Endodermal cell (in vitro differentiated cells): ENCODE measurements around the gene TGFB1. TPM values are rescaled to one million over a fixed set of nuclear protein-coding genes. Genes with fewer than 3 reads are reported as not detected.
A peak's percentile ranks its signal among the peaks of the same experiment; 100 is the strongest.

Experiments
- DNase-seq: peaks from one replicate; pipeline ENCODE4 v3.0.0-alpha.2; 2017
- H3K27ac ChIP-seq: 2 replicates; pipeline ENCODE4 v1.5.1; 2013; ENCODE audit warnings: mild to moderate bottlenecking, low read depth, low read length, moderate library complexity
- H3K27me3 ChIP-seq: 2 replicates; pipeline ENCODE4 v1.6.1; 2013; ENCODE audit warnings: mild to moderate bottlenecking, low read length, moderate library complexity; ENCODE audit not compliant: insufficient read depth, control insufficient read depth, poor library complexity, severe bottlenecking
- H3K36me3 ChIP-seq: 2 replicates; pipeline ENCODE4 v1.7.0; 2013; ENCODE audit warnings: mild to moderate bottlenecking, low read length, moderate library complexity; ENCODE audit not compliant: control insufficient read depth, insufficient read depth
- H3K4me1 ChIP-seq: one replicate; pipeline ENCODE4 v1.7.0; 2013; ENCODE audit warnings: low read length; ENCODE audit not compliant: control insufficient read depth, insufficient read depth
- H3K4me3 ChIP-seq: 2 replicates; pipeline ENCODE4 v1.5.1; 2013; ENCODE audit warnings: mild to moderate bottlenecking, low read length, moderate library complexity
- H3K9ac ChIP-seq: 2 replicates; pipeline ENCODE4 v1.6.1; 2013; ENCODE audit warnings: mild to moderate bottlenecking, low read length, moderate library complexity; ENCODE audit not compliant: poor library complexity, severe bottlenecking; ENCODE audit errors: extremely low read depth
- H3K9me3 ChIP-seq: 2 replicates; pipeline ENCODE4 v1.6.1; 2013; ENCODE audit warnings: mild to moderate bottlenecking, low read length, moderate library complexity; ENCODE audit not compliant: control insufficient read depth
- H3K27ac Mint-ChIP-seq: 2 replicates; pipeline ENCODE4 v1.8.0; 2020; ENCODE audit warnings: mixed read lengths
- H3K27me3 Mint-ChIP-seq: 2 replicates; pipeline ENCODE4 v1.8.0; 2021; ENCODE audit warnings: mild to moderate bottlenecking, mixed read lengths; ENCODE audit not compliant: insufficient read depth
- H3K36me3 Mint-ChIP-seq: 2 replicates; pipeline ENCODE4 v1.8.0; 2020; ENCODE audit warnings: low read depth, mixed read lengths
- H3K4me1 Mint-ChIP-seq: 2 replicates; pipeline ENCODE4 v1.8.0; 2020; ENCODE audit warnings: mixed read lengths
- H3K4me3 Mint-ChIP-seq: 2 replicates; pipeline ENCODE4 v1.8.0; 2020; ENCODE audit warnings: mild to moderate bottlenecking, moderate library complexity, mixed read lengths
- H3K9me3 Mint-ChIP-seq: 2 replicates; pipeline ENCODE4 v1.8.0; 2020; ENCODE audit warnings: mild to moderate bottlenecking, mixed read lengths
- WGBS, 2 experiments: methylation state at CpG; one replicate each; pipeline versions ENCODE4 v1.1.5 to v1.1.7; 2013; ENCODE audit warnings: missing lambda C conversion rate in 2 of 2, mixed read lengths in 1 of 2; ENCODE audit not compliant: insufficient coverage in 1 of 2, insufficient read length in 1 of 2; 5-methylcytosine and 5-hydroxymethylcytosine counted together
- total RNA-seq, 2 donors: library from RNA; stranded (reverse); fragmentation: NEBNext Ultra II Directional in 1 of 2; extraction: Animal tissue kit (Norgen Biotek cat#: 25700) in 1 of 2; gene quantifications; 2 replicates in 1 of 2; 3 replicates in 1 of 2; pipeline ENCODE4 v1.2.1, GENCODE V29; 2021
- TF ChIP-seq, protein P1 (sequence below): fragments of 200-600 bp; sonication (generic); conservative IDR thresholded peaks from 2 replicates; pipeline ENCODE4 v1.5.0; 2021; ENCODE audit warnings: antibody characterized with exemption, mild to moderate bottlenecking

TGFB1 gene
- total RNA-seq, 2 donors from 2014 or later, result 56.3 to 60.1 TPM

DNA sequence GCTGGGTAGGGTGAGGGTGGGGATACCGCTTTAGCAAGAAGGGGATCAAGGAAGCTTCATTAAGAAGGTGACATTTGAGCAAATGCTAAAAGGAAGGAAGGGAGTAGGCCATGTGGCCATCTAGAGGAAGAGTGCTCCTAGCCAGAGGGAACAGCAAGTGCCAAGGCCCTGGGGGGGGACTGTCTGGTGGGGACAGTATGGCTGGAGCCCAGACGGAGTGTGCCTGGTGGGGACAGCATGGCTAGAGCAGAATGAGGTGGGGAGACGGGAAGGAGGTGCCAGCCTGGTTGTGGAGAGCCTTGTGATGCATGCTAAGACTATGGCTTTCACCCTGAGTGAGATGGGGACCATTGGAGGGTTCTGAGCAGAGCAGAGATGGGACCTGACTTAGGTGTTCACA, 2.1 kb upstream of the TGFB1 start:
- peaks cover 12% of the 10 kb centered on the region for H3K4me1 Mint-ChIP-seq
- no peaks in the 10 kb centered on the region for H3K9me3 Mint-ChIP-seq
- H3K27me3 ChIP-seq, result no peaks in the 10 kb centered on the region
- no peak overlapping the region for H3K9ac ChIP-seq
- H3K27ac Mint-ChIP-seq, result no peak overlapping the region
- DNase-seq, result no peak
- no peaks in the 10 kb centered on the region for H3K36me3 ChIP-seq
- no peaks in the 10 kb centered on the region for H3K4me1 ChIP-seq
- WGBS, 2 experiments, result 87 to 100% methylated on average over 2 to 3 of the region's 3 CpGs
- no peaks in the 10 kb centered on the region for H3K9me3 ChIP-seq
- H3K4me3 ChIP-seq, result no peak overlapping the region
- peaks cover 12% of the 10 kb centered on the region for H3K27me3 Mint-ChIP-seq
- H3K4me3 Mint-ChIP-seq, result no peak overlapping the region
- H3K27ac ChIP-seq, result no peak overlapping the region
- H3K36me3 Mint-ChIP-seq, result no peaks in the 10 kb centered on the region
- TF ChIP-seq, protein P1, sequence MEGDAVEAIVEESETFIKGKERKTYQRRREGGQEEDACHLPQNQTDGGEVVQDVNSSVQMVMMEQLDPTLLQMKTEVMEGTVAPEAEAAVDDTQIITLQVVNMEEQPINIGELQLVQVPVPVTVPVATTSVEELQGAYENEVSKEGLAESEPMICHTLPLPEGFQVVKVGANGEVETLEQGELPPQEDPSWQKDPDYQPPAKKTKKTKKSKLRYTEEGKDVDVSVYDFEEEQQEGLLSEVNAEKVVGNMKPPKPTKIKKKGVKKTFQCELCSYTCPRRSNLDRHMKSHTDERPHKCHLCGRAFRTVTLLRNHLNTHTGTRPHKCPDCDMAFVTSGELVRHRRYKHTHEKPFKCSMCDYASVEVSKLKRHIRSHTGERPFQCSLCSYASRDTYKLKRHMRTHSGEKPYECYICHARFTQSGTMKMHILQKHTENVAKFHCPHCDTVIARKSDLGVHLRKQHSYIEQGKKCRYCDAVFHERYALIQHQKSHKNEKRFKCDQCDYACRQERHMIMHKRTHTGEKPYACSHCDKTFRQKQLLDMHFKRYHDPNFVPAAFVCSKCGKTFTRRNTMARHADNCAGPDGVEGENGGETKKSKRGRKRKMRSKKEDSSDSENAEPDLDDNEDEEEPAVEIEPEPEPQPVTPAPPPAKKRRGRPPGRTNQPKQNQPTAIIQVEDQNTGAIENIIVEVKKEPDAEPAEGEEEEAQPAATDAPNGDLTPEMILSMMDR, result no peak

DNA sequence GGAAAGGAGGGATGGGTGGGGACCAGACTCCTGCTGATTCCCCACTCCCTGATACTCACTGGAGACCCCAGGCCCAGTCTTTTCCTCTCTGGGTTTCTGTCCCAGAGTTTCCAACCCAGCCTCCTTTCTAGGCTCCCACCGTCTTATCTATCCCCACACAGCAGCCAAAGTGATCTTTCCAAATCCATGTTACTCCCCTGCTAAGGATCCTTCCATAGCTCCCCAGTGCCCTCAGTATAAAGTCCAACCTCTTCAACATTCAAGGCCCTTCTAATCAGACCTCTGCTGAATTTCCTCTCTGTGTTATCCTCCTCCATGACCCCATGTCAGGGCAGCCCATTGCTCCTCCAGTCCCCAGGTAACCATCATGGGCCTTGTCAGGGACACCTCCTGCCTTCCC, 1.3 kb upstream of the TGFB1 start:
- Mint-ChIP-seq H3K4me3 (no peak overlapping the region), H3K27me3 (peaks cover 13% of the 10 kb centered on the region), H3K27ac (no peak overlapping the region), H3K36me3 (no peaks in the 10 kb centered on the region), H3K4me1 (peaks cover 14% of the 10 kb centered on the region), H3K9me3 (no peaks in the 10 kb centered on the region)
- Histone ChIP-seq H3K36me3 (peaks cover under 1% of the 10 kb centered on the region), H3K9ac (no peak overlapping the region), H3K4me1 (no peaks in the 10 kb centered on the region), H3K9me3 (no peaks in the 10 kb centered on the region), H3K27ac (no peak overlapping the region), H3K27me3 (no peaks in the 10 kb centered on the region), H3K4me3 (no peak overlapping the region)
- DNase-seq, result no peak
- TF ChIP-seq, protein P1, result no peak
- 88 to 100% methylated on average over 1 of the region's 1 CpG for WGBS, 2 experiments

DNA sequence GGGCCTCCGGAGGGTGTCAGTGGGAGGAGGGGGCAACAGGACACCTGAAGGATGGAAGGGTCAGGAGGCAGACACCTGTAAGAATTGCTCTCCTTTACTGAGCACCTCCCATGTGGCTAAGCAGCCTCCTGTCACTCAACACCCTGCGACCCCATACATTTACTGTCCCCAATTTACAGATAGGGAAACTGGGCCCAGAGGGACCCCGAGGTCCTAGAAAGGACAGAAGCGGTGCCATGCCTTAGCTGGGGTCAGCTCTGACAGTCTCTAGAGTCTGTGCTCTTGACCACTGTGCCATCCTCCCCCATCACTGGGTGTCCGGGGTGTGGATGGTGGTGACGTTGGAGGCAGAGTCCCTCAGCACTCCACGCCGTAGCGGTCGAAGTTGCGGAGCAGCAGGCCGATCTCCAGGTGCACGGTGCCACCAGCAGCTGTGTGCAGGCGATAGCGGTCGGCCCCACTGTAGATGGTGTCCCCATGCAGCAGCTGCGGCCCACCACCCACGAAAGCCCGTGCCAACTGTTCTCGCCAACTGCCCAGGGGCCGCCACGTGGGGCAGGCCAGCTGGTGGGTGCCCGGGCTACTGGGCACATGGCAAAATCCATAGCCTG, 726 bp upstream of the TGFB1 start:
- Mint-ChIP-seq H3K36me3 (peaks cover 4% of the 10 kb centered on the region), H3K27me3 (peaks cover 13% of the 10 kb centered on the region), H3K4me3 (peak overlapping the region; percentile 79), H3K4me1 (peaks cover 14% of the 10 kb centered on the region), H3K27ac (no peak overlapping the region), H3K9me3 (no peaks in the 10 kb centered on the region)
- WGBS, 2 experiments, result 90 to 95% methylated on average over 18 to 23 of the region's 23 CpGs
- DNase-seq, result no peak
- no peak overlapping the region for H3K9ac ChIP-seq
- H3K27ac ChIP-seq, result no peak overlapping the region
- H3K9me3 ChIP-seq, result no peaks in the 10 kb centered on the region
- H3K4me3 ChIP-seq, result peak overlapping the region; percentile 92
- TF ChIP-seq, protein P1, result no peak
- H3K27me3 ChIP-seq, result no peaks in the 10 kb centered on the region
- no peaks in the 10 kb centered on the region for H3K4me1 ChIP-seq
- peaks cover 5% of the 10 kb centered on the region for H3K36me3 ChIP-seq
